T-cell (primary cell): Measurements from ENCODE around the gene TP53BP1. TPM values are rescaled to one million over a fixed set of nuclear protein-coding genes. Genes with fewer than 3 reads are reported as not detected.

Experiments
- ATAC-seq, 4 experiments: fragments of 200-7000 bp in 3 of 4; fragments of 150-1000 bp in 1 of 4; cut with Tn5 transposase; replicated peaks in 1 of 4; 1 replicate in 3 of 4; 2 replicates in 1 of 4; pipeline ENCODE4 v1.10.0; 2021; ENCODE audit warnings: moderate library complexity in 3 of 4, mild to moderate bottlenecking in 2 of 4, moderate number of reproducible peaks in 1 of 4
- CTCF ChIA-PET, 2 donors: fragments of 300-600 bp; sonication (Branson Sonifier 250); formaldehyde crosslinking; loops; one replicate each; lab custom pipeline; 2022; ENCODE audit warnings: antibody characterized with exemption in 2 of 2; lab: Charles Lee
- POLR2A ChIA-PET, 2 donors: fragments of 300-600 bp; sonication (Branson Sonifier 250); formaldehyde crosslinking; loops; one replicate each; lab custom pipeline; 2022; ENCODE audit warnings: antibody characterized with exemption in 2 of 2; lab: Charles Lee
- DNase-seq, 35 experiments: peaks; one replicate each; pipeline versions ENCODE4 v3.0.0 to v3.0.0-alpha.2; 2013 to 2023
- H3K27ac ChIP-seq: one replicate; pipeline ENCODE4 v1.5.1; 2013; ENCODE audit warnings: low read length
- H3K27me3 ChIP-seq, 2 experiments: replicated peaks in 1 of 2; 1 replicate in 1 of 2; 2 replicates in 1 of 2; pipeline versions ENCODE4 v1.6.1 to v1.7.0; 2013; ENCODE audit warnings: low read length in 1 of 2, mixed read lengths in 1 of 2; ENCODE audit not compliant: control insufficient read depth in 2 of 2, insufficient read depth in 2 of 2; ENCODE audit errors: extremely low read depth in 1 of 2
- H3K36me3 ChIP-seq, 2 donors: 1 replicate in 1 of 2; 2 replicates in 1 of 2; pipeline versions ENCODE4 v1.6.1 to v1.7.0; 2013; ENCODE audit warnings: low read length in 1 of 2; ENCODE audit not compliant: control insufficient read depth in 2 of 2, insufficient read depth in 1 of 2; ENCODE audit errors: extremely low read depth in 1 of 2
- H3K4me1 ChIP-seq, 2 experiments: 1 replicate in 1 of 2; 2 replicates in 1 of 2; pipeline versions ENCODE4 v1.6.1 to v1.7.0; 2013; ENCODE audit warnings: low read length in 2 of 2, mixed read lengths in 1 of 2; ENCODE audit not compliant: insufficient read depth in 2 of 2, control insufficient read depth in 1 of 2; ENCODE audit errors: extremely low read depth in 1 of 2
- H3K4me3 ChIP-seq, 2 donors: 1 replicate in 1 of 2; 2 replicates in 1 of 2; pipeline versions ENCODE4 v1.5.1 to v1.7.0; 2013; ENCODE audit warnings: mild to moderate bottlenecking in 2 of 2, low read length in 1 of 2, moderate library complexity in 1 of 2; ENCODE audit not compliant: control insufficient read depth in 1 of 2; ENCODE audit errors: extremely low read depth in 1 of 2
- H3K9me3 ChIP-seq: 2 replicates; pipeline ENCODE4 v1.7.0; 2013
- H3K27ac Mint-ChIP-seq, 2 donors: one replicate each; pipeline ENCODE4 v1.8.0; 2020 to 2021; ENCODE audit warnings: mild to moderate bottlenecking in 2 of 2, mixed read lengths in 2 of 2
- H3K27me3 Mint-ChIP-seq, 2 donors: one replicate each; pipeline ENCODE4 v1.8.0; 2021 to 2022; ENCODE audit warnings: mixed read lengths in 2 of 2
- H3K36me3 Mint-ChIP-seq: one replicate; pipeline ENCODE4 v1.8.0; 2021; ENCODE audit warnings: mixed read lengths
- H3K4me1 Mint-ChIP-seq, 3 donors: one replicate each; pipeline ENCODE4 v1.8.0; 2020 to 2022; ENCODE audit warnings: mixed read lengths in 3 of 3, mild to moderate bottlenecking in 1 of 3
- H3K4me3 Mint-ChIP-seq, 3 donors: one replicate each; pipeline ENCODE4 v1.8.0; 2020 to 2022; ENCODE audit warnings: mild to moderate bottlenecking in 3 of 3, mixed read lengths in 3 of 3, moderate library complexity in 3 of 3
- H3K9me3 Mint-ChIP-seq, 3 donors: one replicate each; pipeline ENCODE4 v1.8.0; 2020 to 2022; ENCODE audit warnings: mixed read lengths in 3 of 3
- WGBS: methylation state at CpG from one replicate; pipeline ENCODE4 v1.1.5; 2013; ENCODE audit warnings: missing lambda C conversion rate; ENCODE audit not compliant: insufficient coverage; 5-methylcytosine and 5-hydroxymethylcytosine counted together
- total RNA-seq, 35 experiments: library from RNA in 6 of 35; stranded (reverse) in 6 of 35; fragments of 120-200 nt in 1 of 35; gene quantifications; one replicate each; pipeline versions ENCODE4 v1.2.1 to v1.2.4 and lab custom pipeline; 2013 to 2026

TP53BP1 gene
- total RNA-seq, 5 donors from 2014 or later (not counting 1 experiment from before 2014, with no cell fraction given), result 26.8 to 41.8 (median 35.1) TPM

DNA sequence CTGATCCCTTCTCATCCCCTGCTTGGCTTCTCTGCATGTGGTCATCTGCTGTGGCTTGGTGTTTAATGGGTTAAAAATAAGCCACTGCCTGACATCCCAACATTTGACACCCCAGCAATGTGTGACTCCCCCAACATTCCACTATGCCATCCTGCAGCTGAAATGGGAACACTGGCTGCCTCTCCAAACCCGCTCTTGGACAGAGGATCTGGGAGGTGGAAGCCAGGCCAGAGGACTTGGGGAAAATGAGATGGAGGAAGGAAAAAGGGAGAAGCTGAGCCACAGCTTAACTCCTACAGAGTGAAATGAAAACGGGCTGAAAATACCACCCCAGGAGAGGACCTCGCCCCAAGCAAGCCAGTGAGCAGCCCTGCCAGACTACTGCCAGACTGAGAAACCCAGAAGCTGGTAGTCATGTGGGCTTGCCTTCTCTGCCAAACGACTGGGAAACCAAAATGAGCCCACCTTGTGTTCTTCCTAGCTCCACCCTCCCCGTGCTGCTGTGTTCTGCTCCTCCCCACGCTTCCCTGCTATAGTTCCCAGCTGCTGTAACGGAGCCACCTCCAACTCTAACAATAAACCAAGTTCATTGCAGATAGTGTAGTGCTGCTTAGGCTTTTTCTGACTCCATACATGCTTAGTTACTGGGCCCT, 38.2 kb upstream of the TP53BP1 start:
- Mint-ChIP-seq H3K36me3 (peaks cover 19% of the 10 kb centered on the region), H3K4me3 (no peak overlapping the region), H3K27ac (no peak overlapping the region), H3K27me3 (no peaks in the 10 kb centered on the region), H3K4me1 (no peaks in the 10 kb centered on the region), H3K9me3 (no peaks in the 10 kb centered on the region)
- DNase-seq (no peak), ATAC-seq (no peak)
- ChIA-PET CTCF (no interaction called here), POLR2A (no interaction called here)
- peaks cover 5 to 10% of the 10 kb centered on the region in 2 donors for H3K36me3 ChIP-seq
- no peaks in the 10 kb centered on the region for H3K9me3 ChIP-seq
- no peak overlapping the region for H3K27ac ChIP-seq
- 60% methylated on average over 2 of the region's 7 CpGs for WGBS
- H3K4me1 ChIP-seq, result no peaks in the 10 kb centered on the region
- H3K4me3 ChIP-seq, result no peak overlapping the region
- peaks cover 0 to 7% of the 10 kb centered on the region in 2 experiments for H3K27me3 ChIP-seq

DNA sequence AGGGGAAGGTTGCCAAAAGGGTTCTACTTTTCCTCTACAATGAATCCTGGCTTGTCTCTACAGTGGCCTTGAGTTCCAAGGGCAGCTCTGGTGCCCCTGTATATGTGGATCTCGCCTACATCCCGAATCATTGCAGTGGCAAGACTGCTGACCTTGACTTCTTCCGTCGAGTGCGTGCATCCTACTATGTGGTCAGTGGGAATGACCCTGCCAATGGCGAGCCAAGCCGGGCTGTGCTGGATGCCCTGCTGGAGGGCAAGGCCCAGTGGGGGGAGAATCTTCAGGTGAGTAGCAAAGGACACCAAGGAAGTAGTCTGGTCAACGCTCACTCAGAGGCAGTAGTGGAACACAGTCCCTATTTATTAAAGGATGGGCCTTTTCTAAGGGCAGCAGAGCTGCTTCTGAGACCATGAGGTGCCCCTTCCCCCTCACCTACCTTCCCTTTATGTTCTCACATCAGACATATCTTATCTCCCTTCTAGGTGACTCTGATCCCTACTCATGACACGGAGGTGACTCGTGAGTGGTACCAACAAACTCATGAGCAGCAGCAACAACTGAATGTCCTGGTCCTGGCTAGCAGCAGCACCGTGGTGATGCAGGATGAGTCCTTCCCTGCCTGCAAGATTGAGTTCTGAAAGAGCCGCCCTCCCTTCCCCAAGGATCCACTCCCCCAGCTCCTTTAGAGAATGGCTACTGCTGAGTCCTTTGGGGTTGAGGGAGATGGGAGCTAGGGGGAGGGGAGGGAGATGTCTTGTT, 36.8 kb upstream of the TP53BP1 start:
- Histone ChIP-seq H3K4me3 (no peak overlapping the region), H3K36me3 (peaks cover 2% of the 10 kb centered on the region in 2 donors), H3K27me3 (peaks cover 0 to 7% of the 10 kb centered on the region in 2 experiments), H3K27ac (no peak overlapping the region), H3K9me3 (no peaks in the 10 kb centered on the region), H3K4me1 (peaks cover 0 to 6% of the 10 kb centered on the region in 2 experiments)
- H3K27ac Mint-ChIP-seq, result no peak overlapping the region
- ChIA-PET CTCF (no interaction called here), POLR2A (no interaction called here)
- H3K4me3 Mint-ChIP-seq, result no peak overlapping the region
- ATAC-seq, result no peak
- no peak for DNase-seq
- no peaks in the 10 kb centered on the region for H3K9me3 Mint-ChIP-seq
- H3K27me3 Mint-ChIP-seq, result no peaks in the 10 kb centered on the region
- 80% methylated on average over 9 of the region's 12 CpGs for WGBS
- peaks cover 12% of the 10 kb centered on the region for H3K36me3 Mint-ChIP-seq
- H3K4me1 Mint-ChIP-seq, result peaks cover 7 to 10% (median 9%) of the 10 kb centered on the region in 3 donors

DNA sequence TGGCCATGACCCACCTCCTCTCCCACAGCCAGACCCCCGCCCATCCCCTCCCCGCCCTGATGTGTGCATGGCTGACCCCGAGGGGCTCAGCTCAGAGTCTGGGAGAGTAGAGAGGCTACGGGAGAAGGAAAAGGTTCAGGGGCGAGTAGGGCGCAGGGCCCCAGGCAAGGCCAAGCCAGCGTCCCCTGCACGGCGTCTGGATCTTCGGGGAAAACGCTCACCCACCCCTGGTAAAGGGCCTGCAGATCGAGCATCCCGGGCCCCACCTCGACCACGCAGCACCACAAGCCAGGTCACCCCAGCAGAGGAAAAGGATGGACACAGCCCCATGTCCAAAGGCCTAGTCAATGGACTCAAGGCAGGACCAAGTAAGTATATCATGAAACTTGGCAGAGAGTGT, 36.2 kb upstream of the TP53BP1 start:
- ATAC-seq (no peak), DNase-seq (no peak)
- Histone ChIP-seq H3K4me1 (peaks cover 0 to 6% of the 10 kb centered on the region in 2 experiments), H3K27ac (no peak overlapping the region), H3K4me3 (no peak overlapping the region), H3K9me3 (no peaks in the 10 kb centered on the region), H3K36me3 (no peaks in the 10 kb centered on the region), H3K27me3 (peaks cover 0 to 7% of the 10 kb centered on the region in 2 experiments)
- H3K27ac Mint-ChIP-seq, result no peak overlapping the region
- 91% methylated on average over 12 of the region's 15 CpGs for WGBS
- H3K4me1 Mint-ChIP-seq, result peaks cover 8 to 15% (median 10%) of the 10 kb centered on the region in 3 donors
- H3K27me3 Mint-ChIP-seq, result no peaks in the 10 kb centered on the region
- H3K4me3 Mint-ChIP-seq, result no peak overlapping the region
- CTCF ChIA-PET, result interaction anchor here in 1 of 2 donors (0.9 kb wide), 1 partner anchor 15 kb away, joined by 3 read pairs; no protein-coding TSS in a partner anchor
- H3K36me3 Mint-ChIP-seq, result peaks cover 8% of the 10 kb centered on the region
- POLR2A ChIA-PET, result no interaction called here
- H3K9me3 Mint-ChIP-seq, result no peaks in the 10 kb centered on the region

DNA sequence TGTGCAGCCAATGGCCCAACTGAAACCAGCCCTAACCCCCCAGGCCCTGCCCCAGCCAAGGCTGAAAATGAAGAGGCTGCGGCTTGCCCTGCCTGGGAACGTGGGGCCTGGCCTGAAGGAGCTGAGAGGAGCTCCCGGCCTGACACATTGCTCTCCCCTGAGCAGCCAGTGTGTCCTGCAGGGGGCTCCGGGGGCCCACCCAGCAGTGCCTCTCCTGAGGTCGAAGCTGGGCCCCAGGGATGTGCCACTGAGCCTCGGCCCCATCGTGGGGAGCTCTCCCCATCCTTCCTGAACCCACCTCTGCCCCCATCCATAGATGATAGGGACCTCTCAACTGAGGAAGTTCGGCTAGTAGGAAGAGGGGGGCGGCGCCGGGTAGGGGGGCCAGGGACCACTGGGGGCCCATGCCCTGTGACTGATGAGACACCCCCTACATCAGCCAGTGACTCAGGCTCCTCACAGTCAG, 35.6 kb upstream of the TP53BP1 start:
- Mint-ChIP-seq H3K27ac (no peak overlapping the region), H3K27me3 (no peaks in the 10 kb centered on the region), H3K4me1 (peaks cover 8 to 18% (median 10%) of the 10 kb centered on the region in 3 donors), H3K36me3 (peaks cover 5% of the 10 kb centered on the region), H3K4me3 (no peak overlapping the region), H3K9me3 (no peaks in the 10 kb centered on the region)
- Histone ChIP-seq H3K4me1 (peaks cover 0 to 6% of the 10 kb centered on the region in 2 experiments), H3K27me3 (peaks cover 0 to 7% of the 10 kb centered on the region in 2 experiments), H3K4me3 (no peak overlapping the region), H3K27ac (no peak overlapping the region), H3K9me3 (no peaks in the 10 kb centered on the region), H3K36me3 (no peaks in the 10 kb centered on the region)
- ChIA-PET POLR2A (no interaction called here), CTCF (interaction anchor here in 1 of 2 donors (0.9 kb wide), 1 partner anchor 14 kb away, joined by 3 read pairs; no protein-coding TSS in a partner anchor)
- DNase-seq (no peak), ATAC-seq (no peak)
- WGBS, result 87% methylated on average over 4 of the region's 11 CpGs

DNA sequence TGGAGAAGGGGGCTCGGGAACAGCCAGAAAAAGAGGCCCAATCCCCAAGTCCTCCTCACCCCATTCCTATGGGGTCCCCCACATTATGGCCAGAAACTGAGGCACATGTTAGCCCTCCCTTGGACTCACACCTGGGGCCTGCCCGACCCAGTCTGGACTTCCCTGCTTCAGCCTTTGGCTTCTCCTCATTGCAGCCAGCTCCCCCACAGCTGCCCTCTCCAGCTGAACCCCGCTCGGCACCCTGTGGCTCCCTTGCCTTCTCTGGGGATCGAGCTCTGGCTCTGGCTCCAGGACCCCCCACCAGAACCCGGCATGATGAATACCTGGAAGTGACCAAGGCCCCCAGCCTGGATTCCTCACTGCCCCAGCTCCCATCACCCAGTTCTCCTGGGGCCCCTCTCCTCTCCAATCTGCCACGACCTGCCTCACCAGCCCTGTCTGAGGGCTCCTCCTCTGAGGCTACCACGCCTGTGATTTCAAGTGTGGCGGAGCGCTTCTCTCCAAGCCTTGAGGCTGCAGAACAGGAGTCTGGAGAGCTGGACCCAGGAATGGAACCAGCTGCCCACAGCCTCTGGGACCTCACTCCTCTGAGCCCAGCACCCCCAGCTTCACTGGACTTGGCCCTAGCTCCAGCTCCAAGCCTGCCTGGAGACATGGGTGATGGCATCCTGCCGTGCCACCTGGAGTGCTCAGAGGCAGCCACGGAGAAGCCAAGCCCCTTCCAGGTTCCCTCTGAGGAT, 35.0 kb upstream of the TP53BP1 start:
- H3K9me3 Mint-ChIP-seq, result no peaks in the 10 kb centered on the region
- ATAC-seq, result no peak
- H3K36me3 Mint-ChIP-seq, result no peaks in the 10 kb centered on the region
- H3K27ac ChIP-seq, result no peak overlapping the region
- H3K4me3 ChIP-seq, result no peak overlapping the region
- no peak overlapping the region for H3K4me3 Mint-ChIP-seq
- no peaks in the 10 kb centered on the region for H3K27me3 Mint-ChIP-seq
- H3K9me3 ChIP-seq, result no peaks in the 10 kb centered on the region
- H3K27me3 ChIP-seq, result peaks cover 0 to 7% of the 10 kb centered on the region in 2 experiments
- peaks cover 0 to 6% of the 10 kb centered on the region in 2 experiments for H3K4me1 ChIP-seq
- ChIA-PET CTCF (interaction anchor here (0.6 to 0.9 kb wide), 2 partner anchors 14 to 947 kb away, joined by 3 to 5 read pairs; no protein-coding TSS in a partner anchor), POLR2A (no interaction called here)
- DNase-seq, result no peak
- peaks cover 8 to 18% (median 10%) of the 10 kb centered on the region in 3 donors for H3K4me1 Mint-ChIP-seq
- 90% methylated on average over 11 of the region's 12 CpGs for WGBS
- H3K27ac Mint-ChIP-seq, result no peak overlapping the region
- no peaks in the 10 kb centered on the region for H3K36me3 ChIP-seq
